GM13977 (cell line): ENCODE data around the gene RNF25.
A peak's percentile ranks its signal among the peaks of the same experiment; 100 is the strongest.

Experiments used
- DNase-seq: peaks from one replicate; pipeline ENCODE4 v3.0.0; 2012; ENCODE audit warnings: low spot score
- CTCF ChIP-seq: IDR thresholded peaks from 2 replicates; pipeline ENCODE4 v1.5.1; 2012; ENCODE audit warnings: mild to moderate bottlenecking, control low read depth; ENCODE audit not compliant: insufficient read depth; ENCODE audit errors: extremely low read depth, missing control alignments
- in situ Hi-C: fragments of 300-500 bp; cut with MboI; formaldehyde crosslinking; loops from one replicate; pipeline ENCODE4 v1.12.0; 2022; ENCODE audit warnings: low sequenced_read_pairs, low pct_unique_long_range_greater_than_20kb, mixed read lengths, inconsistent platforms; ENCODE audit not compliant: unreplicated experiment

Gene RNF25

GRCh38 chr2:218671654-218672566, at the start of gene RNF25, which contains the start of gene STK36:
TSS of gene RNF25 (minus strand) at chr2:218672002. CDS start at chr2:218671970, 32 bp downstream.
TSS of gene STK36 (plus strand) at chr2:218672086. CDS start at chr2:218672830, 744 bp downstream.
- DNase-seq = peak; percentile 89
- no peak for TF ChIP-seq CTCF
- in situ Hi-C loops = loop anchor here (25.0 kb wide), 1 partner anchor 385 kb away; the partner anchor contains the start of gene TMBIM1

- DNase-seq = no peak
- in situ Hi-C loops = loop anchor here (10.0 kb wide), 1 partner anchor 123 kb away; no protein-coding TSS in a partner anchor
Measured at GRCh38 chr2:218721488-218721887, 49.7 kb upstream of the RNF25 start.

GRCh38 chr2:218720048-218721041, 48.5 kb upstream of the RNF25 start:
- TF ChIP-seq CTCF = no peak
- in situ Hi-C loops = loop anchor here (10.0 kb wide), 1 partner anchor 124 kb away; no protein-coding TSS in a partner anchor
- no peak for DNase-seq

More at GRCh38 chr2:218721488-218721887, 49.7 kb upstream of the RNF25 start:
- TF ChIP-seq CTCF = no peak

GRCh38 chr2:218719457-218719856, 47.7 kb upstream of the RNF25 start:
- in situ Hi-C loops = no loop called here
- DNase-seq = no peak
- TF ChIP-seq CTCF = no peak

- no peak for DNase-seq
- in situ Hi-C loops = no loop called here
- TF ChIP-seq CTCF = no peak
Measured at GRCh38 chr2:218718058-218718457, 46.3 kb upstream of the RNF25 start.

- no peak for TF ChIP-seq CTCF
- no peak for DNase-seq
- in situ Hi-C loops = no loop called here
Measured at GRCh38 chr2:218717262-218717661, 45.5 kb upstream of the RNF25 start.
